Spleen (tissue), 11 donors: Measurements from ENCODE around the gene KRT77. TPM values are rescaled to one million over a fixed set of nuclear protein-coding genes. Genes with fewer than 3 reads are reported as not detected.

Experiments
- DNase-seq: peaks from one replicate; pipeline ENCODE4 v3.0.0-alpha.2; 2020
- H3K27ac ChIP-seq, 8 donors: fragments of 200-600 bp; sonication (generic) in 7 of 8; 1 replicate in 4 of 8; 2 replicates in 4 of 8; pipeline versions ENCODE4 v1.5.0 to v1.8.0; 2016 to 2021; ENCODE audit warnings: inconsistent platforms in 4 of 8, mild to moderate bottlenecking in 4 of 8, moderate library complexity in 1 of 8
- H3K27me3 ChIP-seq, 7 donors: fragments of 200-600 bp; sonication (generic) in 6 of 7; replicated peaks in 1 of 7; 1 replicate in 4 of 7; 2 replicates in 3 of 7; pipeline versions ENCODE4 v1.5.0 to v1.8.0; 2016 to 2021; ENCODE audit warnings: inconsistent platforms in 3 of 7, mild to moderate bottlenecking in 1 of 7
- H3K36me3 ChIP-seq, 6 donors: fragments of 200-600 bp; sonication (generic) in 5 of 6; 1 replicate in 4 of 6; 2 replicates in 2 of 6; pipeline versions ENCODE4 v1.5.0 to v1.8.0; 2016 to 2021; ENCODE audit warnings: inconsistent platforms in 2 of 6
- H3K4me1 ChIP-seq, 6 donors: fragments of 200-600 bp; sonication (generic) in 5 of 6; 1 replicate in 3 of 6; 2 replicates in 3 of 6; pipeline versions ENCODE4 v1.5.0 to v1.8.0; 2016 to 2021; ENCODE audit warnings: inconsistent platforms in 3 of 6
- H3K4me3 ChIP-seq, 8 donors: fragments of 200-600 bp; sonication (generic) in 7 of 8; 1 replicate in 4 of 8; 2 replicates in 4 of 8; pipeline versions ENCODE4 v1.5.0 to v1.8.0; 2016 to 2021; ENCODE audit warnings: inconsistent platforms in 4 of 8, mild to moderate bottlenecking in 4 of 8, moderate library complexity in 2 of 8
- H3K9me3 ChIP-seq, 8 donors: fragments of 200-600 bp; sonication (generic) in 7 of 8; 1 replicate in 4 of 8; 2 replicates in 4 of 8; pipeline versions ENCODE4 v1.5.0 to v1.8.0; 2016 to 2021; ENCODE audit warnings: inconsistent platforms in 4 of 8
- CTCF ChIP-seq, 11 experiments: fragments of 200-600 bp in 7 of 11; fragments of 450-650 bp in 4 of 11; sonication (generic) in 4 of 11; IDR thresholded peaks in 8 of 11; conservative IDR thresholded peaks in 3 of 11; 1 replicate in 7 of 11; 2 replicates in 4 of 11; pipeline versions ENCODE4 v1.4.0 to v1.8.0; 2016 to 2021; ENCODE audit warnings: antibody characterized with exemption in 11 of 11, inconsistent platforms in 4 of 11, mild to moderate bottlenecking in 1 of 11
- POLR2A ChIP-seq, 3 donors: fragments of 450-650 bp; IDR thresholded peaks; one replicate each; pipeline ENCODE4 v1.5.1; 2017; ENCODE audit warnings: antibody characterized with exemption in 3 of 3, mild to moderate bottlenecking in 1 of 3
- POLR2AphosphoS5 ChIP-seq, 3 donors: sonication (generic); formaldehyde crosslinking; IDR thresholded peaks; one replicate each; pipeline ENCODE4 v1.5.1; 2017; ENCODE audit warnings: antibody characterized with exemption in 3 of 3
- WGBS, 5 donors: extraction: QIAGEN DNeasy Blood & Tissue Kit in 3 of 5; methylation state at CpG; one replicate each; pipeline versions ENCODE4 v1.1.5 to v1.1.7; 2013 to 2018; 5-methylcytosine and 5-hydroxymethylcytosine counted together
- intact Hi-C: fragments of 100-400 bp; cut with DNase I; formaldehyde crosslinking; loops from one replicate; pipeline ENCODE4 v1.15.0; 2023; ENCODE audit warnings: low total_unique reads
- polyA plus RNA-seq, 3 donors: library from polyadenylated mRNA; stranded (reverse); fragments of 200-250 nt; gene quantifications; one replicate each; pipeline ENCODE4 v1.2.1, GENCODE V29; 2013
- total RNA-seq, 7 donors: library from RNA; depleted of rRNA in 3 of 7; stranded (reverse); fragments of >200 nt in 3 of 7; fragmentation: NEBNext Ultra II Directional in 4 of 7; extraction: Animal tissue kit (Norgen Biotek cat#: 25700) in 4 of 7; gene quantifications; one replicate each; pipeline versions ENCODE4 v1.1.0 to v1.2.1, GENCODE V29; 2016 to 2021
- donor health status: healthy with polysubstance abuse.
- donor health status: DM: no; HTN: no; CAD: no; lungs with moderate emphysema.
- donor health status: DM: no; HTN: no; CAD: no.
- donor health status: Bipolar disorder and iron deficiency.
- donor health status: healthy.
- donor health status: DM: no; HTN: no; CAD: no.
- donor health status: DM: yes; HTN: yes; CAD: no.

Gene KRT77
- total and polyA plus RNA-seq, 10 donors = 0.03 TPM; not detected in 9

- TF ChIP-seq CTCF (IDR thresholded peaks at IDR 0.05 in 8 of 11, conservative IDR thresholded peaks at IDR 0.05 in 3 of 11) (no peak), POLR2A (IDR thresholded peaks at IDR 0.05) (no peak), POLR2AphosphoS5 (IDR thresholded peaks at IDR 0.05) (no peak)
- no peaks in the 10 kb centered on the region for H3K36me3 ChIP-seq
- WGBS, 5 donors = 58 to 77% (median 71%) methylated on average over 4 of the region's 4 CpGs
- H3K27ac ChIP-seq = peak overlapping the region in 5 of 8 donors; percentile 24 to 85 (median 64)
- no peak for DNase-seq
- no peaks in the 10 kb centered on the region for H3K9me3 ChIP-seq
- peaks cover 0 to 6% (median 0%) of the 10 kb centered on the region in 7 donors for H3K27me3 ChIP-seq
- intact Hi-C loops = no loop called here
- peaks cover 0 to 13% (median 0%) of the 10 kb centered on the region in 6 donors for H3K4me1 ChIP-seq
- no peak overlapping the region for H3K4me3 ChIP-seq
Observed at GRCh38 chr12:52645982-52646381, 57.3 kb downstream of the KRT77 start.

- 61 to 71% (median 62%) methylated on average over 7 of the region's 7 CpGs for WGBS, 5 donors
- Histone ChIP-seq H3K9me3 (no peaks in the 10 kb centered on the region), H3K4me1 (peaks cover 0 to 13% (median 0%) of the 10 kb centered on the region in 6 donors), H3K4me3 (no peak overlapping the region), H3K36me3 (no peaks in the 10 kb centered on the region), H3K27me3 (peaks cover 0 to 6% (median 0%) of the 10 kb centered on the region in 7 donors), H3K27ac (peak overlapping the region in 4 of 8 donors; percentile 54 to 85 (median 72))
- peak in 1 of 3 donors; percentile 55 for TF ChIP-seq POLR2AphosphoS5 (IDR thresholded peaks at IDR 0.05)
- peak in 1 of 11 experiments; percentile 20 for TF ChIP-seq CTCF (IDR thresholded peaks at IDR 0.05 in 8 of 11, conservative IDR thresholded peaks at IDR 0.05 in 3 of 11)
- no peak for TF ChIP-seq POLR2A (IDR thresholded peaks at IDR 0.05)
- no peak for DNase-seq
- intact Hi-C loops = no loop called here
Observed at GRCh38 chr12:52645120-52645761, 58.1 kb downstream of the KRT77 start.

GRCh38 chr12:52644078-52644415 is 59.3 kb downstream of the KRT77 start:
- H3K4me3 ChIP-seq = no peak overlapping the region
- peak overlapping the region in 2 of 8 donors; percentile 78 to 85 for H3K27ac ChIP-seq
- intact Hi-C loops = no loop called here
- peaks cover 0 to 6% (median 0%) of the 10 kb centered on the region in 7 donors for H3K27me3 ChIP-seq
- H3K36me3 ChIP-seq = no peaks in the 10 kb centered on the region
- no peaks in the 10 kb centered on the region for H3K9me3 ChIP-seq
- 77 to 94% (median 91%) methylated on average over 5 to 6 of the region's 6 CpGs for WGBS, 5 donors
- peaks cover 0 to 13% (median 0%) of the 10 kb centered on the region in 6 donors for H3K4me1 ChIP-seq
- TF ChIP-seq CTCF (IDR thresholded peaks at IDR 0.05 in 8 of 11, conservative IDR thresholded peaks at IDR 0.05 in 3 of 11) = no peak
- no peak for TF ChIP-seq POLR2AphosphoS5 (IDR thresholded peaks at IDR 0.05)
- no peak for TF ChIP-seq POLR2A (IDR thresholded peaks at IDR 0.05)
- no peak for DNase-seq

- Histone ChIP-seq H3K36me3 (no peaks in the 10 kb centered on the region), H3K27me3 (peaks cover 0 to 6% (median 0%) of the 10 kb centered on the region in 7 donors), H3K9me3 (no peaks in the 10 kb centered on the region), H3K27ac (peak overlapping the region in 2 of 8 donors; percentile 78 to 85), H3K4me3 (no peak overlapping the region), H3K4me1 (peaks cover 0 to 13% (median 0%) of the 10 kb centered on the region in 6 donors)
- no peak for DNase-seq
- 73 to 93% (median 87%) methylated on average over 10 of the region's 10 CpGs for WGBS, 5 donors
- intact Hi-C loops = no loop called here
- TF ChIP-seq POLR2A (IDR thresholded peaks at IDR 0.05) = no peak
- no peak for TF ChIP-seq POLR2AphosphoS5 (IDR thresholded peaks at IDR 0.05)
- no peak for TF ChIP-seq CTCF (IDR thresholded peaks at IDR 0.05 in 8 of 11, conservative IDR thresholded peaks at IDR 0.05 in 3 of 11)
Observed at GRCh38 chr12:52643233-52644077, 59.9 kb downstream of the KRT77 start.
